ENCODE results near the gene RAB36.

The RAB36 gene

DNA sequence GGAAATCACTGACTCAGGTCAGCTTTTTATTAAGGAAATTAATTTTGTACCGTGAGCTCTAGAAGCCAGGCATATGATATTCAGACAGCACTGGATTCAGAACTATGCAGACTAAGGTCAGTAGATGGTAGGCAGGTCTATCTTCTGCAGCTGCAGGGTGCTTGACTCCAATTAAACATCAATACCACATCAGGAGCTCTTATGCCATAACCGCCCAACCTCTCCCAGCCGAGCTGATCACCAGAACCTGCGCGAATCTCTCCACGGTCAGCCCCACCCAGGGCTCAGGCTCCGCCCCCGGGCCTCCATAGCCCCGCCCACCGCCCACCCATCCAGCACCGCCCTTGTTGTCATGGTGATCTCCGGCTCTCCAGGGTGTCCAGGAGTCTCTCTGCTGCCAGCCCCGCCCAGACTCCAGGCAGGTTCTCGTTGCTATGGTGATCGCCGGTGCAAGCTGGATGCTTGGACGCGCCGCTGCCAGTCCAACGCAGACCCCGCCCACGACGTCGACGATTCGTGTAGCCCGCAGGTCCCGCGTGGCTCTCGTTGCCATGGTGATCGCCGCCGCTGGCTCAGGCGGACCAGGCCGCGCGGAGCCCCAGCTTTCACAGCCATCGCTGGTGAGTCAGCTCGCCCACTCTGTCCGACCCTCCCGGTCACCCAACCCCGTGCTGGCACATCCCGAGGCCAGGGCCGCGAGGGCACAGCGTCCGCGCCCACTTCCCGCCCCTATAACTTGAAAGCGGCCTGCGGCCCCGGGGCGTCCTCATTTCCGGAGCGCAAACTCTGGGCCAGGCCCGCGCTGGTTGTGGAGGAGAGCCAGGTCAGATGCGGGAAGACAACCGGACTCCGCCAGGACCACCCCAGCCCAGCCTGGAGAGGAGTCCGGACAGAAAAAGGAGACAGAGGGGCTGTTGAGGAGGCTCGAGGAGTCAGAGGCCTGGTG is at the start of gene RAB36:
Gene RAB36 (plus strand): TSS at position 546 of the 946 bp plus-strand sequence. CDS start 1,140 bp downstream, outside the sequence.
- peak within 1 kb of the TSS; percentile 59 for H3K4me3 ChIP-seq (replicated peaks; ENCODE audit: low read depth, low read length)
- TF ChIP-seq, protein P1, sequence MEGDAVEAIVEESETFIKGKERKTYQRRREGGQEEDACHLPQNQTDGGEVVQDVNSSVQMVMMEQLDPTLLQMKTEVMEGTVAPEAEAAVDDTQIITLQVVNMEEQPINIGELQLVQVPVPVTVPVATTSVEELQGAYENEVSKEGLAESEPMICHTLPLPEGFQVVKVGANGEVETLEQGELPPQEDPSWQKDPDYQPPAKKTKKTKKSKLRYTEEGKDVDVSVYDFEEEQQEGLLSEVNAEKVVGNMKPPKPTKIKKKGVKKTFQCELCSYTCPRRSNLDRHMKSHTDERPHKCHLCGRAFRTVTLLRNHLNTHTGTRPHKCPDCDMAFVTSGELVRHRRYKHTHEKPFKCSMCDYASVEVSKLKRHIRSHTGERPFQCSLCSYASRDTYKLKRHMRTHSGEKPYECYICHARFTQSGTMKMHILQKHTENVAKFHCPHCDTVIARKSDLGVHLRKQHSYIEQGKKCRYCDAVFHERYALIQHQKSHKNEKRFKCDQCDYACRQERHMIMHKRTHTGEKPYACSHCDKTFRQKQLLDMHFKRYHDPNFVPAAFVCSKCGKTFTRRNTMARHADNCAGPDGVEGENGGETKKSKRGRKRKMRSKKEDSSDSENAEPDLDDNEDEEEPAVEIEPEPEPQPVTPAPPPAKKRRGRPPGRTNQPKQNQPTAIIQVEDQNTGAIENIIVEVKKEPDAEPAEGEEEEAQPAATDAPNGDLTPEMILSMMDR (IDR thresholded peaks at IDR 0.05; ENCODE audit: low read length, missing control alignments): no peak
- DNase-seq (ENCODE audit: low read depth): peak; percentile 99

DNA sequence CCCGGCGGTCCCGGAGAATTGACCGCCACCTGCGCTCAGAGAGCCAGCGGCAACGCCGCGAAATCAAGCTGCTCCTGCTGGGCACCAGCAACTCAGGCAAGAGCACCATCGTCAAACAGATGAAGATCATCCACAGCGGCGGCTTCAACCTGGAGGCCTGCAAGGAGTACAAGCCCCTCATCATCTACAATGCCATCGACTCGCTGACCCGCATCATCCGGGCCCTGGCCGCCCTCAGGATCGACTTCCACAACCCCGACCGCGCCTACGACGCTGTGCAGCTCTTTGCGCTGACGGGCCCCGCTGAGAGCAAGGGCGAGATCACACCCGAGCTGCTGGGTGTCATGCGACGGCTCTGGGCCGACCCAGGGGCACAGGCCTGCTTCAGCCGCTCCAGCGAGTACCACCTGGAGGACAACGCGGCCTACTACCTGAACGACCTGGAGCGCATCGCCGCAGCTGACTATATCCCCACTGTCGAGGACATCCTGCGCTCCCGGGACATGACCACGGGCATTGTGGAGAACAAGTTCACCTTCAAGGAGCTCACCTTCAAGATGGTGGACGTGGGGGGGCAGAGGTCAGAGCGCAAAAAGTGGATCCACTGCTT is 49.4 kb upstream of the RAB36 start:
- TF ChIP-seq, protein P1 (IDR thresholded peaks at IDR 0.05; ENCODE audit: low read length, missing control alignments): no peak
- H3K4me3 ChIP-seq (replicated peaks; ENCODE audit: low read depth, low read length): no peak overlapping the region
- no peak for DNase-seq (ENCODE audit: low read depth)

- no peak for DNase-seq (ENCODE audit: low read depth)
- TF ChIP-seq, protein P1 (IDR thresholded peaks at IDR 0.05; ENCODE audit: low read length, missing control alignments): no peak
- no peak overlapping the region for H3K4me3 ChIP-seq (replicated peaks; ENCODE audit: low read depth, low read length)
Measured at GRCh38 chr22:23097412-23098229, 47.7 kb upstream of the RAB36 start.

DNA sequence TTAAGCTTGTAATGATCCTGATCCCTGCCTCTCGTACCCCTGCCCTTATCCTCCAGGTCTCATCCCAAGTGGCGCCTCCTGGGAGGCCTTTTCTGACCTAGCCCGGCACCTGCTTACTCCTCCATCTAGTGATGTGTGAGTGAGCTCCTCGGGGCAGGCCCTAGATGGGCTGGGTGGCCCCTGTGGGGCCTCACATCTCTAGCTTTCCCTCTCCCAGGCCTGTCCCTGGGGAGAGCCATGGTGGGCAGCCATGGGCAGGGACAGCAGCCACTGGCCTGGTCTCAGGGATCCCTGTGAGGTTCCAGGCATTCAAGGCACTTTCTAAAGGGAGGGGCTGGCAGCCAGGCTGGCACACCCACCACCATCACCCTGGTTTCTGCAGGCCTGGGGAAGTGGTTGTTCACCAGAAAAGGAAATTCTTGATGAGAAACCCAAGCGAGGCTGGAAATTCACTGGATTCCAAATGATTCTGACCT is 47.0 kb upstream of the RAB36 start:
- no peak for DNase-seq (ENCODE audit: low read depth)
- H3K4me3 ChIP-seq (replicated peaks; ENCODE audit: low read depth, low read length): no peak overlapping the region
- TF ChIP-seq, protein P1 (IDR thresholded peaks at IDR 0.05; ENCODE audit: low read length, missing control alignments): no peak

GRCh38 chr22:23098718-23099530 is 46.4 kb upstream of the RAB36 start:
- H3K4me3 ChIP-seq (replicated peaks; ENCODE audit: low read depth, low read length): no peak overlapping the region
- TF ChIP-seq, protein P1 (IDR thresholded peaks at IDR 0.05; ENCODE audit: low read length, missing control alignments): no peak
- no peak for DNase-seq (ENCODE audit: low read depth)

GRCh38 chr22:23099531-23099804 is 45.8 kb upstream of the RAB36 start:
- TF ChIP-seq, protein P1 (IDR thresholded peaks at IDR 0.05; ENCODE audit: low read length, missing control alignments): no peak
- H3K4me3 ChIP-seq (replicated peaks; ENCODE audit: low read depth, low read length): no peak overlapping the region
- no peak for DNase-seq (ENCODE audit: low read depth)

Data from fibroblast of pulmonary artery (primary cell).